ENCODE measurements around the gene UBE2I.

GRCh38 chr16:1331712-1332617 lies 22.5 kb downstream of the UBE2I start:
- TF ChIP-seq YY1 (IDR thresholded peaks at IDR 0.05; ENCODE audit: insufficient read depth, insufficient read length): no peak
- TF ChIP-seq ZNF274 (IDR thresholded peaks at IDR 0.05; ENCODE audit: low read depth, low read length): no peak
